ENCODE data around the gene CDK5RAP1. TPM values are rescaled to one million over a fixed set of nuclear protein-coding genes. Genes with fewer than 3 reads are reported as not detected.
A peak's percentile ranks its signal among the peaks of the same experiment; 100 is the strongest.
"Not testable (repeated sequence)": the region's sequence is repeated elsewhere in the genome, so short reads cannot be mapped to it uniquely, and the experiment has no call there.

The CDK5RAP1 gene
- total and polyA plus RNA-seq, 4 donors, result 11.3 to 22.1 (median 14.8) TPM

DNA sequence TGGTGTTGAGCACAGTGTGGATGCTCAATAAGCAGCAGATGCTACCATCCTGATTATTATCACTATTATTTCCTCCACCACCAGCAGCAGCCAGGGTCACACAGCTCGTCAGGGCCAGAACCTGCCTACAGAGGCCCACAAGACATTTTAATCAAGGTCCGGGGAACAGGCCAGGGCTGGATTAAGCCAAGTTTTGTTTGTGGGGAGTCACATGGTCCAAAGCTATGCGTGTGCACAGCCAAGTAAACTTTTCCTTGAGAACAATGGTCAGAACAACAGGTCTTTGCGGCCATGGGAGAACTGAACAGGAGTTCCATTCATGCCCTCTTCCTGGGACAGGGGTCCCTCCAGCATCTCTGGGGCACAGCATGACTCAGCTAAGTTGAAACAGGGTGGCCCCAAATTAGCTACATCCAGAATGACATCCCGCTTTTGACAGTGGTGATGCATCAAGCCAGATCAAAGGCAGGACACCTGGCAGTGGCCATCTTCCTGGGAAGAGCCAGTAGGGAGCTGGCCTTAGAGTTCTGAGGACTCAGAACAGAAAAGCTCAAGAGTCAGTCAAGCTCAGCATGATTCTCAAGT lies 30.6 kb upstream of the CDK5RAP1 start:
- H3K27me3 ChIP-seq (ENCODE audit: control insufficient read depth in 4 of 4, insufficient read depth in 4 of 4, low read length in 3 of 4), result no peaks in the 10 kb centered on the region
- H3K4me1 ChIP-seq (ENCODE audit: control insufficient read depth in 4 of 4, insufficient read depth in 4 of 4, low read length in 3 of 4), result no peaks in the 10 kb centered on the region
- H3K4me3 ChIP-seq (ENCODE audit: low read depth in 1 of 3, low read length in 3 of 3), result no peak overlapping the region
- TF ChIP-seq YY1 (IDR thresholded peaks at IDR 0.05), result no peak
- TF ChIP-seq RXRA (IDR thresholded peaks at IDR 0.05), result no peak
- TF ChIP-seq, protein P1, sequence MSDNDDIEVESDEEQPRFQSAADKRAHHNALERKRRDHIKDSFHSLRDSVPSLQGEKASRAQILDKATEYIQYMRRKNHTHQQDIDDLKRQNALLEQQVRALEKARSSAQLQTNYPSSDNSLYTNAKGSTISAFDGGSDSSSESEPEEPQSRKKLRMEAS (IDR thresholded peaks at IDR 0.05), result no peak
- H3K9me3 ChIP-seq (ENCODE audit: control insufficient read depth in 4 of 4, low read length in 3 of 4), result no peaks in the 10 kb centered on the region
- no peak overlapping the region for H3K9ac ChIP-seq (ENCODE audit: low read depth in 1 of 2, low read length in 2 of 2)
- WGBS, result 89% methylated on average over 5 of the region's 5 CpGs
- H3K27ac ChIP-seq (ENCODE audit: low read depth in 1 of 2, low read length in 2 of 2), result no peak overlapping the region
- DNase-seq (ENCODE audit: low spot score), result no peak
- H3K36me3 ChIP-seq (ENCODE audit: control insufficient read depth in 4 of 4, insufficient read depth in 3 of 4, low read depth in 1 of 4, low read length in 3 of 4), result peaks cover 0 to 5% (median 0%) of the 10 kb centered on the region in 4 donors

DNA sequence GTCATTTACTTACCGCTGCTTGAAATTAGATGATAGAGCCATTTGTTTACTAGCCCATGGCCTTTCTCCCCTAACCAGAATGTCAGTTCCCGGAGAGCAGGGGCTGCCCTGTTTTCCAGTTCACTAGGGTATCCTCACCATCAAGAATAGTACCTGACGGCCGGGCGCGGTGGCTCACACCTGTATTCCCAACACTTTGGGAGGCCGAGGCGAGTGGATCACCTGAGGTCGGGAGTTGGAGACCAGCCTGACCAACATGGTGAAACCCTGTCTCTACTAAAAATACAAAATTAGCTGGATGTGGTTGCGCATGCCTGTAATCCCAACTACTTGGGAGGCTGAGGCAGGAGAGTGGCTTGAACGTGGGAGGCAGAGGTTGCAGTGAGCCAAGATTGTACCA lies 22.6 kb upstream of the CDK5RAP1 start:
- not testable (repeated sequence) for H3K9me3 ChIP-seq (ENCODE audit: control insufficient read depth in 4 of 4, low read length in 3 of 4); DNase-seq (ENCODE audit: low spot score); H3K4me1 ChIP-seq (ENCODE audit: control insufficient read depth in 4 of 4, insufficient read depth in 4 of 4, low read length in 3 of 4); H3K36me3 ChIP-seq (ENCODE audit: control insufficient read depth in 4 of 4, insufficient read depth in 3 of 4, low read depth in 1 of 4, low read length in 3 of 4); H3K4me3 ChIP-seq (ENCODE audit: low read depth in 1 of 3, low read length in 3 of 3); H3K27ac ChIP-seq (ENCODE audit: low read depth in 1 of 2, low read length in 2 of 2); H3K9ac ChIP-seq (ENCODE audit: low read depth in 1 of 2, low read length in 2 of 2); H3K27me3 ChIP-seq (ENCODE audit: control insufficient read depth in 4 of 4, insufficient read depth in 4 of 4, low read length in 3 of 4)
- WGBS, result 95% methylated on average over 11 of the region's 11 CpGs

DNA sequence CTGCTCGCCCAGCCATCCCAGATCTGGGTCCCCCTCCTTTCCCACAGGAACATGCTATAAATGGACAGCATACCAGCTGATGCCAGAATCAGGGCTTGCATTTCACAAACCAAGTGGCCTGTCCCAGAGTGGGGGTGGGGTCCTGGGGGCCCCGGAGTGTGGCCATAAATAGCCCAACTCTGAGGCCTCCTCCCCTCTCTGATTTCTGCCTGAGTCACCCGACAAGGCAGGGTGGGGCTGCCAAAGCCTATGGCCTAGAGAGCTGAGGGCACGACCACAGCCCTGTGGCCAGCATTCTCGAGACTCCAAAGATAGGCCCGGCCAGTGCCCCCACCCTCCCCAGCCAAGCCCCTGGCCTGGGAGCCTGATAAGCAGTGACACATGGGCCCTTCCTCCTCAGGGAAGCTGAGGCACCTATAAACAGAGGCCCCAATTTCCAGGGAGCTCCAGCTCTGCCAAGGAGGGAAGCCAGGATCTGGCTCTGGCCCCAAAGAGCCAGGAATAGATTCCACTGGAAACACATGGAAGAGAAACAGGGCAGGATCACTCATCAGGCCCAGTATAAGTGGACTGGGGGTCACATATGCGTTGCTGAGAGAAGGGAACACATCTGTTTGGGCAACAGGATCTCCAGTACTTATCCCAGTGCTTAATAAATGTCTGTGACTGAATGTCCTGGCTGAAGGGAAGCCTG lies 22.0 kb upstream of the CDK5RAP1 start:
- TF ChIP-seq HNF4G (IDR thresholded peaks at IDR 0.05) (no peak), NR2F2 (IDR thresholded peaks at IDR 0.05) (peak; percentile 47), RAD21 (IDR thresholded peaks at IDR 0.05) (no peak)
- TF ChIP-seq, protein P2, sequence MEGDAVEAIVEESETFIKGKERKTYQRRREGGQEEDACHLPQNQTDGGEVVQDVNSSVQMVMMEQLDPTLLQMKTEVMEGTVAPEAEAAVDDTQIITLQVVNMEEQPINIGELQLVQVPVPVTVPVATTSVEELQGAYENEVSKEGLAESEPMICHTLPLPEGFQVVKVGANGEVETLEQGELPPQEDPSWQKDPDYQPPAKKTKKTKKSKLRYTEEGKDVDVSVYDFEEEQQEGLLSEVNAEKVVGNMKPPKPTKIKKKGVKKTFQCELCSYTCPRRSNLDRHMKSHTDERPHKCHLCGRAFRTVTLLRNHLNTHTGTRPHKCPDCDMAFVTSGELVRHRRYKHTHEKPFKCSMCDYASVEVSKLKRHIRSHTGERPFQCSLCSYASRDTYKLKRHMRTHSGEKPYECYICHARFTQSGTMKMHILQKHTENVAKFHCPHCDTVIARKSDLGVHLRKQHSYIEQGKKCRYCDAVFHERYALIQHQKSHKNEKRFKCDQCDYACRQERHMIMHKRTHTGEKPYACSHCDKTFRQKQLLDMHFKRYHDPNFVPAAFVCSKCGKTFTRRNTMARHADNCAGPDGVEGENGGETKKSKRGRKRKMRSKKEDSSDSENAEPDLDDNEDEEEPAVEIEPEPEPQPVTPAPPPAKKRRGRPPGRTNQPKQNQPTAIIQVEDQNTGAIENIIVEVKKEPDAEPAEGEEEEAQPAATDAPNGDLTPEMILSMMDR (IDR thresholded peaks at IDR 0.05; ENCODE audit: low read depth, low read length, missing input control), result no peak
- DNase-seq (ENCODE audit: low spot score), result peak; percentile 62
- no peaks in the 10 kb centered on the region for H3K9me3 ChIP-seq (ENCODE audit: control insufficient read depth in 4 of 4, low read length in 3 of 4)
- WGBS, result 77% methylated on average over 7 of the region's 7 CpGs
- H3K36me3 ChIP-seq (ENCODE audit: control insufficient read depth in 4 of 4, insufficient read depth in 3 of 4, low read depth in 1 of 4, low read length in 3 of 4), result no peaks in the 10 kb centered on the region
- no peak overlapping the region for H3K27ac ChIP-seq (ENCODE audit: low read depth in 1 of 2, low read length in 2 of 2)
- H3K27me3 ChIP-seq (ENCODE audit: control insufficient read depth in 4 of 4, insufficient read depth in 4 of 4, low read length in 3 of 4), result no peaks in the 10 kb centered on the region
- H3K4me1 ChIP-seq (ENCODE audit: control insufficient read depth in 4 of 4, insufficient read depth in 4 of 4, low read length in 3 of 4), result no peaks in the 10 kb centered on the region
- H3K4me3 ChIP-seq (ENCODE audit: low read depth in 1 of 3, low read length in 3 of 3), result no peak overlapping the region
- no peak overlapping the region for H3K9ac ChIP-seq (ENCODE audit: low read depth in 1 of 2, low read length in 2 of 2)

DNA sequence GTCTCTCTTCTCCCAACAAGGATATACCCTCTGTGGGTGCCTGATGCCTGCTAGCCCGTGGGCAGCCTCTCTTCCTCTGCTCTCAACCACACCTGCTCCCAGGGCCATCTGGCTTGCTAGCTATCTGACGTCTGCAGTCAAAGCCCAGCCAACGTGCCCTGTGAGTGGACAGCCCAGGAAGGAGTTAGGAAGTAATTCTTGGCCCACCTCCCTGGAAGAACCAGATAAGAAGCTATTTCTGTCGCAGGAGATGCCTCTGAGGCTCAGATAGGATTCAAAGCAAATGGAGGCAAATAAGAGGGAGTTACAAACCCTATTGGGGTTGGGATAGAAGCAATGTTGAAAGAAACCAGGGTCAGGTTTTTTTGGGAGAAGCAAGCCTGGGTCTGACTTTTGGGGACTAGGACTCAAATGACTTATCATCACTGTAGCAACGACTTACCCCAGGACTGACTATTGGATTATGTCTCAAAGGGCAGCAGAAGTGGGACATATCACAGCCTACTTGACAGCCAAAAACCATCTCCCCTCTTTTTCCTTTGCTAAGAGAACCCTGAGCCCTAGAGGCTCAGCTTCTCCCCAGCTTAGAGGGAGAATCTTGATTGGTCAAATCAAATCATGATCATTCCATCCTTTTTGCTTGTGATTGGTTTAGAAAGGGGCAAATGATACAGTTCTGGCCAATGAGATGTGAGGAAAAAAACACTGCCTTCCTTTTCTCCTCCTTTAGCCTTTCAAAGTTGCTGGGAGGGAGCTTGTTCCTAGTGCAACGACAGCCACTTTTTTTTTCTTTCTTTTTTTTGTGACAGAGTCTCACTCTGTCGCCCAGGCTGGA lies 18.0 kb upstream of the CDK5RAP1 start:
- WGBS, result 73% methylated on average over 7 of the region's 7 CpGs
- H3K27ac ChIP-seq (ENCODE audit: low read depth in 1 of 2, low read length in 2 of 2), result no peak overlapping the region
- DNase-seq (ENCODE audit: low spot score), result peak; percentile 65
- H3K36me3 ChIP-seq (ENCODE audit: control insufficient read depth in 4 of 4, insufficient read depth in 3 of 4, low read depth in 1 of 4, low read length in 3 of 4), result peaks cover 0 to 5% (median 1%) of the 10 kb centered on the region in 4 donors
- no peak overlapping the region for H3K9ac ChIP-seq (ENCODE audit: low read depth in 1 of 2, low read length in 2 of 2)
- TF ChIP-seq HNF4G (IDR thresholded peaks at IDR 0.05) (no peak), FOXA2 (IDR thresholded peaks at IDR 0.05) (no peak), RXRA (IDR thresholded peaks at IDR 0.05) (no peak), YY1 (IDR thresholded peaks at IDR 0.05) (no peak), TAF1 (conservative IDR thresholded peaks at IDR 0.05) (no peak), JUND (IDR thresholded peaks at IDR 0.05) (no peak)
- TF ChIP-seq, protein P3, sequence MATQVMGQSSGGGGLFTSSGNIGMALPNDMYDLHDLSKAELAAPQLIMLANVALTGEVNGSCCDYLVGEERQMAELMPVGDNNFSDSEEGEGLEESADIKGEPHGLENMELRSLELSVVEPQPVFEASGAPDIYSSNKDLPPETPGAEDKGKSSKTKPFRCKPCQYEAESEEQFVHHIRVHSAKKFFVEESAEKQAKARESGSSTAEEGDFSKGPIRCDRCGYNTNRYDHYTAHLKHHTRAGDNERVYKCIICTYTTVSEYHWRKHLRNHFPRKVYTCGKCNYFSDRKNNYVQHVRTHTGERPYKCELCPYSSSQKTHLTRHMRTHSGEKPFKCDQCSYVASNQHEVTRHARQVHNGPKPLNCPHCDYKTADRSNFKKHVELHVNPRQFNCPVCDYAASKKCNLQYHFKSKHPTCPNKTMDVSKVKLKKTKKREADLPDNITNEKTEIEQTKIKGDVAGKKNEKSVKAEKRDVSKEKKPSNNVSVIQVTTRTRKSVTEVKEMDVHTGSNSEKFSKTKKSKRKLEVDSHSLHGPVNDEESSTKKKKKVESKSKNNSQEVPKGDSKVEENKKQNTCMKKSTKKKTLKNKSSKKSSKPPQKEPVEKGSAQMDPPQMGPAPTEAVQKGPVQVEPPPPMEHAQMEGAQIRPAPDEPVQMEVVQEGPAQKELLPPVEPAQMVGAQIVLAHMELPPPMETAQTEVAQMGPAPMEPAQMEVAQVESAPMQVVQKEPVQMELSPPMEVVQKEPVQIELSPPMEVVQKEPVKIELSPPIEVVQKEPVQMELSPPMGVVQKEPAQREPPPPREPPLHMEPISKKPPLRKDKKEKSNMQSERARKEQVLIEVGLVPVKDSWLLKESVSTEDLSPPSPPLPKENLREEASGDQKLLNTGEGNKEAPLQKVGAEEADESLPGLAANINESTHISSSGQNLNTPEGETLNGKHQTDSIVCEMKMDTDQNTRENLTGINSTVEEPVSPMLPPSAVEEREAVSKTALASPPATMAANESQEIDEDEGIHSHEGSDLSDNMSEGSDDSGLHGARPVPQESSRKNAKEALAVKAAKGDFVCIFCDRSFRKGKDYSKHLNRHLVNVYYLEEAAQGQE (IDR thresholded peaks at IDR 0.05), result no peak
- TF ChIP-seq, protein P4, sequence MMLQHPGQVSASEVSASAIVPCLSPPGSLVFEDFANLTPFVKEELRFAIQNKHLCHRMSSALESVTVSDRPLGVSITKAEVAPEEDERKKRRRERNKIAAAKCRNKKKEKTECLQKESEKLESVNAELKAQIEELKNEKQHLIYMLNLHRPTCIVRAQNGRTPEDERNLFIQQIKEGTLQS (IDR thresholded peaks at IDR 0.05), result no peak
- TF ChIP-seq, protein P1 (IDR thresholded peaks at IDR 0.05), result no peak
- no peaks in the 10 kb centered on the region for H3K27me3 ChIP-seq (ENCODE audit: control insufficient read depth in 4 of 4, insufficient read depth in 4 of 4, low read length in 3 of 4)
- H3K4me1 ChIP-seq (ENCODE audit: control insufficient read depth in 4 of 4, insufficient read depth in 4 of 4, low read length in 3 of 4), result no peaks in the 10 kb centered on the region
- H3K9me3 ChIP-seq (ENCODE audit: control insufficient read depth in 4 of 4, low read length in 3 of 4), result no peaks in the 10 kb centered on the region
- no peak overlapping the region for H3K4me3 ChIP-seq (ENCODE audit: low read depth in 1 of 3, low read length in 3 of 3)

All from liver (tissue), 9 donors.